Measurements from ENCODE around the gene SVOPL. TPM values are rescaled to one million over a fixed set of nuclear protein-coding genes. Genes with fewer than 3 reads are reported as not detected.

SVOPL gene
- total and polyA plus RNA-seq, 10 donors: 0.13 to 0.97 (median 0.17) TPM; not detected in 7

DNA sequence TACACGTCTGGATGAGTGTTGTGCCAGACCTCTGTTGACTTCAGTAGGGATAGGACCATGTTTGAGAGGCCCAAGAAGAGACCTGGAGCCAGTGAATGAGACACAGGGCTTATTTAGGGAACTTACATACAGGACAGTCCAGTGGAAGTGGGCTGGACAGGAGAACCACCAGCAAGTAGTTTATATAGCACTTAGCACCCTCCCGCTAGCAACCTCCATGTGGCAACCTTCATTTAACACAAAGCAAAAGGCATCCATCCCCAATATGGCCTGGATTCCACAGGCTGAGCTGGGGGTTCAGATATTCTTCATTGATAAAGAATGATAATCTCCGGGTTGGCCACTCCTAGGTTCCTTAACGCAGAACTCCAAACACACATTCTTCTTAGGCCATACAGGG, 147.4 kb downstream of the SVOPL start:
- no peak overlapping the region for H3K27ac ChIP-seq
- no peaks in the 10 kb centered on the region for H3K4me1 ChIP-seq
- peaks cover 29 to 100% (median 82%) of the 10 kb centered on the region in 6 donors for H3K36me3 ChIP-seq
- no peak for TF ChIP-seq POLR2A (IDR thresholded peaks at IDR 0.05)
- TF ChIP-seq, protein P1, sequence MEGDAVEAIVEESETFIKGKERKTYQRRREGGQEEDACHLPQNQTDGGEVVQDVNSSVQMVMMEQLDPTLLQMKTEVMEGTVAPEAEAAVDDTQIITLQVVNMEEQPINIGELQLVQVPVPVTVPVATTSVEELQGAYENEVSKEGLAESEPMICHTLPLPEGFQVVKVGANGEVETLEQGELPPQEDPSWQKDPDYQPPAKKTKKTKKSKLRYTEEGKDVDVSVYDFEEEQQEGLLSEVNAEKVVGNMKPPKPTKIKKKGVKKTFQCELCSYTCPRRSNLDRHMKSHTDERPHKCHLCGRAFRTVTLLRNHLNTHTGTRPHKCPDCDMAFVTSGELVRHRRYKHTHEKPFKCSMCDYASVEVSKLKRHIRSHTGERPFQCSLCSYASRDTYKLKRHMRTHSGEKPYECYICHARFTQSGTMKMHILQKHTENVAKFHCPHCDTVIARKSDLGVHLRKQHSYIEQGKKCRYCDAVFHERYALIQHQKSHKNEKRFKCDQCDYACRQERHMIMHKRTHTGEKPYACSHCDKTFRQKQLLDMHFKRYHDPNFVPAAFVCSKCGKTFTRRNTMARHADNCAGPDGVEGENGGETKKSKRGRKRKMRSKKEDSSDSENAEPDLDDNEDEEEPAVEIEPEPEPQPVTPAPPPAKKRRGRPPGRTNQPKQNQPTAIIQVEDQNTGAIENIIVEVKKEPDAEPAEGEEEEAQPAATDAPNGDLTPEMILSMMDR (IDR thresholded peaks at IDR 0.05 in 8 of 11, conservative IDR thresholded peaks at IDR 0.05 in 3 of 11): no peak
- TF ChIP-seq POLR2AphosphoS5 (IDR thresholded peaks at IDR 0.05): no peak
- H3K9me3 ChIP-seq: peaks cover 17 to 84% (median 56%) of the 10 kb centered on the region in 8 donors
- no peaks in the 10 kb centered on the region for H3K27me3 ChIP-seq (replicated peaks in 1 of 7)
- no peak for DNase-seq
- H3K4me3 ChIP-seq: no peak overlapping the region
- 93 to 99% (median 98%) methylated on average over 4 of the region's 4 CpGs for WGBS, 5 donors
- intact Hi-C loops (cut with DNase I; ENCODE audit: low total_unique reads): no loop called here

DNA sequence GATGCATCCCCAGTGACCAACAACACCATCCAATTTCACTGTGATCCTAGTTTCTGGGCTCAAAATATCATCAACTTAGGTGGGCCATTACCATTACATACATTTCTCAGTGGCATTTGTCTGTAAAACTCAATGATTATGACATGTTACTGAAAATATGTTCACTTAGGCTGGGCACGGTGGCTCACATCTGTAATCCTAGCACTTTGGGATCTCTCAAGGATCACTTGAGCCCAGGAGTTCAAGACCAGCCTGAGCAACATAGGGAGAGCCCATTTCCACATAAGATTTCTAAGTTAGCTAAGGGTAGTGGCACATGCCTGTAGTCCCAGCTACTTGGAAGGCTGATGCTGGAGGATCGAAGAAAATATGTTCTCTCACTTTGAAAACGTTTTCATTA, 150.1 kb downstream of the SVOPL start:
- intact Hi-C loops (cut with DNase I; ENCODE audit: low total_unique reads): no loop called here
- no peak for DNase-seq
- Histone ChIP-seq H3K27ac (no peak overlapping the region), H3K4me1 (no peaks in the 10 kb centered on the region), H3K27me3 (replicated peaks in 1 of 7) (no peaks in the 10 kb centered on the region), H3K36me3 (peaks cover 20 to 100% (median 63%) of the 10 kb centered on the region in 6 donors), H3K4me3 (no peak overlapping the region), H3K9me3 (peaks cover 0 to 57% (median 29%) of the 10 kb centered on the region in 8 donors)
- TF ChIP-seq POLR2AphosphoS5 (IDR thresholded peaks at IDR 0.05): no peak
- TF ChIP-seq, protein P1 (IDR thresholded peaks at IDR 0.05 in 8 of 11, conservative IDR thresholded peaks at IDR 0.05 in 3 of 11): no peak
- TF ChIP-seq POLR2A (IDR thresholded peaks at IDR 0.05): no peak
- WGBS, 5 donors: 94 to 99% (median 97%) methylated on average over 3 of the region's 3 CpGs

DNA sequence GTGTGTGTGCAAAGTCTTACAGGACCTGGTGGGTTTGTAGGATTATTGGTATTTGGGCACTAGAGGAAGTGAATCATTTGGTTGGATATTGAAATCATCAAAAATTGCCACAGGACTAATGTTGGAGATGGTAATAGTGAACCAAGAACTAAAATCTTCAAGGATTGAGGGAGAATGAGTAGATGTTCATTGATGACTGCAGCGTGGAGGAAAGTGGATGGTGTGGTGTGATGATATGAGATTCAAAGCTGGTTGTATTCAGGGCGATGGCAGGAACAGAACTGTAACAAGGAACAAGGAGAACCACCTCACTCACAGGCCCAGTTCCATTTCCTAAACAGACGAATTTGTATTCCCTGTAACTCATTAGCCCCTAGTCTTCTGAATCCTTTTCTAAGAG, 150.8 kb downstream of the SVOPL start:
- H3K4me3 ChIP-seq: no peak overlapping the region
- TF ChIP-seq POLR2AphosphoS5 (IDR thresholded peaks at IDR 0.05): no peak
- TF ChIP-seq POLR2A (IDR thresholded peaks at IDR 0.05): no peak
- TF ChIP-seq, protein P1 (IDR thresholded peaks at IDR 0.05 in 8 of 11, conservative IDR thresholded peaks at IDR 0.05 in 3 of 11): no peak
- no peak overlapping the region for H3K27ac ChIP-seq
- intact Hi-C loops (cut with DNase I; ENCODE audit: low total_unique reads): no loop called here
- peaks cover 0 to 50% (median 22%) of the 10 kb centered on the region in 8 donors for H3K9me3 ChIP-seq
- no peak for DNase-seq
- 94 to 99% (median 96%) methylated on average over 3 of the region's 3 CpGs for WGBS, 5 donors
- H3K4me1 ChIP-seq: no peaks in the 10 kb centered on the region
- peaks cover 17 to 100% (median 61%) of the 10 kb centered on the region in 6 donors for H3K36me3 ChIP-seq
- no peaks in the 10 kb centered on the region for H3K27me3 ChIP-seq (replicated peaks in 1 of 7)

DNA sequence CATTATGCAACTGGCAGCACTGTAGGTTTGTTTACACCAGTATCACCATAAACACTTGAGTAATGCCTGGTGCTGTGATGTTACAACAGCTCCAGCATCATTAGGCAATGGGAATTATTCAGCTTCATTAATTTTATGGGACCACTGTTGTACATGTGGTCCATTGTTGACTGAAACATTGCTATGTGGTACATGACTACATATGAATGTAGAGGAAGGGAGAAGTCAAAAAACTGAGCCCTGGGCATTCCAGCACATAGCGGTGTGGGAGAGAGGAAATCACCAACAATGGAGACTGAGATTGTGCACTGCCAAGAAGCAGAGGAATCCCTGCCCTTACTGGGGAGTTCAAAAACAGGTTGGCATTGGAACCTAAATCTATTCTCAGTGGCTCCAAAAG, 152.1 kb downstream of the SVOPL start:
- TF ChIP-seq POLR2AphosphoS5 (IDR thresholded peaks at IDR 0.05) (no peak), POLR2A (IDR thresholded peaks at IDR 0.05) (no peak)
- TF ChIP-seq, protein P1 (IDR thresholded peaks at IDR 0.05 in 8 of 11, conservative IDR thresholded peaks at IDR 0.05 in 3 of 11): no peak
- intact Hi-C loops (cut with DNase I; ENCODE audit: low total_unique reads): no loop called here
- H3K9me3 ChIP-seq: peaks cover 0 to 37% (median 10%) of the 10 kb centered on the region in 8 donors
- peaks cover 9 to 100% (median 51%) of the 10 kb centered on the region in 6 donors for H3K36me3 ChIP-seq
- no peak for DNase-seq
- H3K4me1 ChIP-seq: no peaks in the 10 kb centered on the region
- no peak overlapping the region for H3K27ac ChIP-seq
- WGBS, 5 donors: 82 to 100% (median 91%) methylated on average over 1 of the region's 1 CpG
- no peak overlapping the region for H3K4me3 ChIP-seq
- H3K27me3 ChIP-seq (replicated peaks in 1 of 7): no peaks in the 10 kb centered on the region

All from spleen (tissue), 11 donors.